Activated CD8-positive, alpha-beta T cell treated with anti-CD3 and anti-CD28 coated beads for 36 hours (primary cell): ENCODE data around the gene BSDC1. TPM values are rescaled to one million over a fixed set of nuclear protein-coding genes. Genes with fewer than 3 reads are reported as not detected.

Experiments
- ATAC-seq: fragments of 200-7000 bp; cut with Tn5 transposase; one replicate; pipeline ENCODE4 v1.10.0; 2021; ENCODE audit warnings: mild to moderate bottlenecking, moderate library complexity
- CTCF ChIA-PET: fragments of 350-600 bp; sonication (Branson Sonifier 250); formaldehyde crosslinking; loops from one replicate; lab custom pipeline; 2021; ENCODE audit warnings: antibody characterized with exemption; lab: Charles Lee
- POLR2A ChIA-PET: fragments of 350-600 bp; sonication (Branson Sonifier 250); formaldehyde crosslinking; loops from one replicate; lab custom pipeline; 2021; ENCODE audit warnings: antibody characterized with exemption; lab: Charles Lee
- DNase-seq: peaks from one replicate; pipeline ENCODE4 v3.0.0-alpha.2; 2020
- H3K27ac Mint-ChIP-seq: one replicate; pipeline ENCODE4 v1.8.0; 2021; ENCODE audit warnings: mild to moderate bottlenecking, mixed read lengths
- H3K27me3 Mint-ChIP-seq: one replicate; pipeline ENCODE4 v1.8.0; 2021; ENCODE audit warnings: mixed read lengths
- H3K36me3 Mint-ChIP-seq: one replicate; pipeline ENCODE4 v1.8.0; 2021; ENCODE audit warnings: low read depth, mixed read lengths
- H3K4me1 Mint-ChIP-seq: one replicate; pipeline ENCODE4 v1.8.0; 2021; ENCODE audit warnings: low read depth, mixed read lengths
- H3K4me3 Mint-ChIP-seq: one replicate; pipeline ENCODE4 v1.8.0; 2021; ENCODE audit warnings: mild to moderate bottlenecking, moderate library complexity, mixed read lengths
- H3K9me3 Mint-ChIP-seq: one replicate; pipeline ENCODE4 v1.8.0; 2021; ENCODE audit warnings: mixed read lengths
- CTCF ChIP-seq: fragments of 200-600 bp; IDR thresholded peaks from one replicate; pipeline ENCODE4 v1.8.0; 2022; ENCODE audit warnings: antibody characterized with exemption, mild to moderate bottlenecking
- intact Hi-C: fragments of 100-400 bp; cut with micrococcal nuclease; formaldehyde crosslinking; loops from one replicate; pipeline ENCODE4 v1.10.0; 2022
- total RNA-seq, 2 experiments: library from RNA; stranded (reverse); gene quantifications; one replicate each; pipeline ENCODE4 v1.2.3, GENCODE V29; 2021

BSDC1 gene
- total RNA-seq, 2 experiments from 2014 or later, result 30.6 to 33.3 TPM

- no peak overlapping the region for H3K4me3 Mint-ChIP-seq
- ChIA-PET POLR2A (interaction anchor here (0.9 to 1.0 kb wide), 2 partner anchors 18 to 76 kb away, joined by 3 read pairs; partner anchors contain the start of gene LCK), CTCF (no interaction called here)
Measured at GRCh38 chr1:32327204-32327603, 67.0 kb downstream of the BSDC1 start.

GRCh38 chr1:32321712-32322291, 72.4 kb downstream of the BSDC1 start:
- ATAC-seq, result peak; percentile 65
- intact Hi-C loops, result no loop called here
- Mint-ChIP-seq H3K27me3 (no peaks in the 10 kb centered on the region), H3K4me1 (peaks cover 40% of the 10 kb centered on the region), H3K27ac (peak overlapping the region; percentile 81), H3K9me3 (no peaks in the 10 kb centered on the region), H3K36me3 (peaks cover 46% of the 10 kb centered on the region), H3K4me3 (peak overlapping the region; percentile 0)
- DNase-seq, result peak; percentile 32
- ChIA-PET CTCF (interaction anchor here (0.8 to 3.2 kb wide), 8 partner anchors 9 to 106 kb away, joined by 3 to 21 read pairs (median 4); partner anchors contain the start of gene MARCKSL1), POLR2A (interaction anchor here (0.7 to 1.7 kb wide), 8 partner anchors 11 to 82 kb away, joined by 3 to 10 read pairs (median 4); partner anchors contain the start of gene MARCKSL1)
- no peak for TF ChIP-seq CTCF

More at GRCh38 chr1:32327204-32327603, 67.0 kb downstream of the BSDC1 start:
- no peaks in the 10 kb centered on the region for H3K9me3 Mint-ChIP-seq
- H3K4me1 Mint-ChIP-seq, result peaks cover 23% of the 10 kb centered on the region
- no peak for TF ChIP-seq CTCF
- intact Hi-C loops, result no loop called here
- H3K36me3 Mint-ChIP-seq, result peaks cover 57% of the 10 kb centered on the region
- ATAC-seq (no peak), DNase-seq (no peak)
- no peaks in the 10 kb centered on the region for H3K27me3 Mint-ChIP-seq
- H3K27ac Mint-ChIP-seq, result no peak overlapping the region

- ATAC-seq, result no peak
- no peaks in the 10 kb centered on the region for H3K9me3 Mint-ChIP-seq
- intact Hi-C loops, result no loop called here
- ChIA-PET POLR2A (interaction anchor here (0.8 to 2.5 kb wide), 5 partner anchors 12 to 77 kb away, joined by 3 to 5 read pairs (median 3); no protein-coding TSS in a partner anchor), CTCF (no interaction called here)
- no peak for TF ChIP-seq CTCF
- no peaks in the 10 kb centered on the region for H3K27me3 Mint-ChIP-seq
- no peak for DNase-seq
- peaks cover 39% of the 10 kb centered on the region for H3K4me1 Mint-ChIP-seq
- no peak overlapping the region for H3K4me3 Mint-ChIP-seq
- no peak overlapping the region for H3K27ac Mint-ChIP-seq
- H3K36me3 Mint-ChIP-seq, result peaks cover 43% of the 10 kb centered on the region
Measured at GRCh38 chr1:32318127-32318869, 75.9 kb downstream of the BSDC1 start.

GRCh38 chr1:32316903-32317277, 77.4 kb downstream of the BSDC1 start:
- no peak for TF ChIP-seq CTCF
- no peak for ATAC-seq
- ChIA-PET POLR2A (interaction anchor here (0.6 to 2.5 kb wide), 2 partner anchors 9 to 13 kb away, joined by 3 to 5 read pairs; no protein-coding TSS in a partner anchor), CTCF (interaction anchor here (0.8 to 1.8 kb wide), 3 partner anchors 10 to 101 kb away, joined by 3 to 5 read pairs (median 4); partner anchors contain the start of gene MARCKSL1)
- H3K36me3 Mint-ChIP-seq, result peaks cover 36% of the 10 kb centered on the region
- no peaks in the 10 kb centered on the region for H3K27me3 Mint-ChIP-seq
- intact Hi-C loops, result no loop called here
- H3K27ac Mint-ChIP-seq, result peak overlapping the region; percentile 9
- DNase-seq, result no peak
- no peak overlapping the region for H3K4me3 Mint-ChIP-seq
- H3K4me1 Mint-ChIP-seq, result peaks cover 31% of the 10 kb centered on the region
- no peaks in the 10 kb centered on the region for H3K9me3 Mint-ChIP-seq

Other genes starting within 250 kb of the BSDC1 start
- gene TXLNA, start 214.8 kb downstream of the BSDC1 start, total RNA-seq, result 10 to 100 TPM; 71.5 to 73.3 TPM
- gene CCDC28B, start 193.8 kb downstream of the BSDC1 start, total RNA-seq, result 10 to 100 TPM; 27.0 to 27.7 TPM
- 1 to 10 TPM; 4.2 to 4.4 TPM for gene IQCC, start 188.8 kb downstream of the BSDC1 start, total RNA-seq
- not detected for gene DCDC2B, start 185.4 kb downstream of the BSDC1 start, total RNA-seq
- 1 to 10 TPM; 6.9 to 7.7 TPM for gene TMEM234, start 172.1 kb downstream of the BSDC1 start, total RNA-seq
- gene EIF3I, start 172.0 kb downstream of the BSDC1 start, total RNA-seq, result 100 to 1,000 TPM; 328 to 335 TPM
- gene FAM167B, start 147.2 kb downstream of the BSDC1 start, total RNA-seq, result under 1 TPM; 0.38 to 0.89 TPM
- gene LCK, start 143.2 kb downstream of the BSDC1 start, total RNA-seq, result 100 to 1,000 TPM; 289 to 292 TPM
- gene HDAC1, start 102.4 kb downstream of the BSDC1 start, total RNA-seq, result 100 to 1,000 TPM; 126 to 127 TPM
- 10 to 100 TPM; 31.2 to 33.5 TPM for gene MARCKSL1, start 58.2 kb downstream of the BSDC1 start, total RNA-seq
- 1 to 10 TPM; 4.6 to 5.5 TPM for gene FAM229A, start 32.0 kb downstream of the BSDC1 start, total RNA-seq
- gene TSSK3, start 31.9 kb downstream of the BSDC1 start, total RNA-seq, result under 1 TPM; 0.85 to 0.90 TPM
- gene ZBTB8B, start 70.6 kb upstream of the BSDC1 start, total RNA-seq, result not detected
- gene ZBTB8A, start 145.0 kb upstream of the BSDC1 start, total RNA-seq, result under 1 TPM in 1 of 2 experiments, not detected in 1; 0.16 TPM